VCaP (cell line): ENCODE results near the gene CMKLR1.

Experiments
- H3K27ac ChIP-seq: fragments of 450-650 bp; 2 replicates; pipeline ENCODE4 v1.5.1; 2017
- TF ChIP-seq, protein P1 (sequence below): fragments of 450-650 bp; conservative IDR thresholded peaks from 2 replicates; pipeline ENCODE4 v1.5.1; 2017; ENCODE audit warnings: mild to moderate bottlenecking, moderate library complexity

CMKLR1 gene

DNA sequence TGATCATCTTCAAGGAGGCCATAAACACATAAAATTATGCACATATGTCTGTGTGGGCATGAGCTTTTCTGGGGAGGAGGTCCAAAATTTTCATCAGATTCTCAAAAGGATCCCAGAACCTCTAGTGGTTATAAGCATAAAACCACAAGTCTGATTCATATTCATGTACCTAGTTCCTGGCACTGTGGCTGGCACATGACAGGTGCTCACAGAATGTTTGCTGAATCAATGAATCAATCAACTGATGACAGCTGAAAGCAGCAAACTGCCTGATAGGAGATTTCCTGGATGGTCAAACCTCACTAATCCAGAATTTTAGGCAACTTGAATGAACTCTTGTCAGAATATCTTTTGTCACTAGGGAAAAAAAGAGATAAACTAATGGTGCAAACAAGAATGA, 13.5 kb upstream of the CMKLR1 start:
- TF ChIP-seq, protein P1, sequence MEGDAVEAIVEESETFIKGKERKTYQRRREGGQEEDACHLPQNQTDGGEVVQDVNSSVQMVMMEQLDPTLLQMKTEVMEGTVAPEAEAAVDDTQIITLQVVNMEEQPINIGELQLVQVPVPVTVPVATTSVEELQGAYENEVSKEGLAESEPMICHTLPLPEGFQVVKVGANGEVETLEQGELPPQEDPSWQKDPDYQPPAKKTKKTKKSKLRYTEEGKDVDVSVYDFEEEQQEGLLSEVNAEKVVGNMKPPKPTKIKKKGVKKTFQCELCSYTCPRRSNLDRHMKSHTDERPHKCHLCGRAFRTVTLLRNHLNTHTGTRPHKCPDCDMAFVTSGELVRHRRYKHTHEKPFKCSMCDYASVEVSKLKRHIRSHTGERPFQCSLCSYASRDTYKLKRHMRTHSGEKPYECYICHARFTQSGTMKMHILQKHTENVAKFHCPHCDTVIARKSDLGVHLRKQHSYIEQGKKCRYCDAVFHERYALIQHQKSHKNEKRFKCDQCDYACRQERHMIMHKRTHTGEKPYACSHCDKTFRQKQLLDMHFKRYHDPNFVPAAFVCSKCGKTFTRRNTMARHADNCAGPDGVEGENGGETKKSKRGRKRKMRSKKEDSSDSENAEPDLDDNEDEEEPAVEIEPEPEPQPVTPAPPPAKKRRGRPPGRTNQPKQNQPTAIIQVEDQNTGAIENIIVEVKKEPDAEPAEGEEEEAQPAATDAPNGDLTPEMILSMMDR: no peak
- no peak overlapping the region for H3K27ac ChIP-seq

DNA sequence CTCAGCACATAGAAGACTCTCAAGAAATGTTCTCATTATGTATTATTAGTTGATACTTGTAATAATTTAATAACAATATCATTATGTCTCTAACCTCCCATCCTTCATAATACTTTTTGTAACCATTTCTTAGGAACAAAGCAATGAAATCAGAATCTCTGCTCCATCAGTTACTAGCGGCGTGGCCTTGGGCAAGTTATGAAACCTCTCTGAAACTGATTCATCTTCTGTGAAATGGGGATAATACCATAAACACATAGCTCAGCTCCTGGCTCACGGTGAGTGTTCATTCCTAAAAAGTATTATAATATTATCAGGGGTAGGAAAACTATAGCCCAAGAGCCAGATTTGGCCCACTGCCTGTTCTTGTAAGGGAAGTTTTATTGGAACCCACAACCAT, 11.4 kb upstream of the CMKLR1 start:
- no peak overlapping the region for H3K27ac ChIP-seq
- TF ChIP-seq, protein P1: no peak

DNA sequence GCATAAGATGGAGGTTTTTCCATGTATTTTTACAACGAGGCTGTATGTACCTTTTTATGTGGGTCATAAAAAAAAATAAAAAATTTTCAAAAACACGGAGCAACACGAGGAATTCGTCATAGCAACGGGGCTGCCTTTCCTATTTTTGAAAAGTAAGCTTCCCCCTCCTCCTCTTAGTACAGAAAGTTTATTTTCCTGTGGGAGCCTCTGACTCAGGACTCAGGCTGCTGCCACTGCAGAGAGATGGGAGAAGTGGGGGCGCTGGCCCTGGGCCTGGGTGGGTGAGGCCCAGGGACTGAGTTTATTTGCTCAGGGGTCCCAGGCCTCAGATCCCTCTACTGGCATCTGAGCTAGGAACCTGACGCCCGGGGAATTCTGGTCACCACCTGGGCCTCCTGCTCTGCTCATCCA, 10.2 kb upstream of the CMKLR1 start:
- TF ChIP-seq, protein P1: no peak
- H3K27ac ChIP-seq: no peak overlapping the region

DNA sequence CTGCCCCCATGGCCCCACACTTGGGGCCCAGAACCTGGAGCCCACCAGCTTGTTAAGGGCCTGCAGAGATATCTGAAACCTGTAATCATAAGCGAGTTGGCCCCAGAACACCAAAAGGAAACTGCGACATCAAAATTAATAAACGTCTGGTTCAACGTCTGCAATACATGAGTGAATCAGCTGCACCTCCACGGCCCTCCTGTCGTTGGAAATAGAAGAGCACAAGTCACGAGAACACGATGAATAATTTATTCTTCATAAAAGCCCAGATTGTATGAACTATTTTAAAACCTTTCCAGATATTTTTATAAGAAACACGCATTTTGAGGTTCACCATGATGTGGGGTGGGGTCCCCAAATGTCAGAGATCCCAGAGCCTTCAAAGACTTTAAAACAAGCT, 9.7 kb upstream of the CMKLR1 start:
- no peak overlapping the region for H3K27ac ChIP-seq
- TF ChIP-seq, protein P1: no peak

DNA sequence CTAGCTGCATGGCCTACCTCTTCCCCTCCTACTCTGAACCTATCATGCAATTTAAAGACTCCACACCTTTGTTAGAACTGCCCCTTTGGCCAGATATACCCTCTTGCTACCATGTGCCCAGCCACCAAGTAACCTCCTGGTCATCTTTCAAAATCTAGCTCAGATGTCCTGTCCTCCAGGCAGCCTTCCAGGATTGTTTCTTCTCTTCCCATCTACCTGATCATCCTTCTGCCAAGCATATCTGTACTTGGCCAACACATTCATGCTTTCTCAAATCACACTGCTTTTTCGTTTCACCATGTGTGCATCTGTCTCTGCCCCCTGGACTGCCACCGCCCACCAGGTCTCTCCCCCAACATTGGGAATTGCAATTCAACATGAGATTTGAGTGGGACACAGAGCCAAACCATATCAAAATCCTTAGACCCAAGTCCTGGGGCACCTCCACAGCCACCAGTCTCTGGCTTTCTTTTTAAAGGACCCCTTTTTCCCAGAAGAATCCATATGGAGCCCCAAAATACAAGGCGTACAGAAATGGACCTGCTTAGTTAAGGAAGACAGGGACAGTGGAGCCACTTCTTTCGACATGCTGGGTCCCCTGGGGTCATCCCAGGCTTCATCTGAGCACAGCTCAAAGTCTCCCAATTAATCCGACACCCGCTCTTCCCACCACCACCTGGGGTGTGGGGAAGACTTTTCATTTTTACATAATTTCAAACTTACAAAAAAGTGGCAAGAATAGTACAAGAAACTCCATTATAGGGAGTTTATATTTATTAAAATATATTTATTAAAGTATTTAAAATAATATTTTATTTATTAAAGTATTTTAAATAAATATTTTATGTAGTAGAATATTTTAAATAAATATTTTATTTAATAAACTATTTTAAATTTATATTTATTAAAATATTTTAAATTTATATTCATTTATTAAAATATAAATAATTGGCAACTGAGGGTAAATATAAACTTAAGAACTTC, 7.9 kb upstream of the CMKLR1 start:
- TF ChIP-seq, protein P1: no peak
- no peak overlapping the region for H3K27ac ChIP-seq

DNA sequence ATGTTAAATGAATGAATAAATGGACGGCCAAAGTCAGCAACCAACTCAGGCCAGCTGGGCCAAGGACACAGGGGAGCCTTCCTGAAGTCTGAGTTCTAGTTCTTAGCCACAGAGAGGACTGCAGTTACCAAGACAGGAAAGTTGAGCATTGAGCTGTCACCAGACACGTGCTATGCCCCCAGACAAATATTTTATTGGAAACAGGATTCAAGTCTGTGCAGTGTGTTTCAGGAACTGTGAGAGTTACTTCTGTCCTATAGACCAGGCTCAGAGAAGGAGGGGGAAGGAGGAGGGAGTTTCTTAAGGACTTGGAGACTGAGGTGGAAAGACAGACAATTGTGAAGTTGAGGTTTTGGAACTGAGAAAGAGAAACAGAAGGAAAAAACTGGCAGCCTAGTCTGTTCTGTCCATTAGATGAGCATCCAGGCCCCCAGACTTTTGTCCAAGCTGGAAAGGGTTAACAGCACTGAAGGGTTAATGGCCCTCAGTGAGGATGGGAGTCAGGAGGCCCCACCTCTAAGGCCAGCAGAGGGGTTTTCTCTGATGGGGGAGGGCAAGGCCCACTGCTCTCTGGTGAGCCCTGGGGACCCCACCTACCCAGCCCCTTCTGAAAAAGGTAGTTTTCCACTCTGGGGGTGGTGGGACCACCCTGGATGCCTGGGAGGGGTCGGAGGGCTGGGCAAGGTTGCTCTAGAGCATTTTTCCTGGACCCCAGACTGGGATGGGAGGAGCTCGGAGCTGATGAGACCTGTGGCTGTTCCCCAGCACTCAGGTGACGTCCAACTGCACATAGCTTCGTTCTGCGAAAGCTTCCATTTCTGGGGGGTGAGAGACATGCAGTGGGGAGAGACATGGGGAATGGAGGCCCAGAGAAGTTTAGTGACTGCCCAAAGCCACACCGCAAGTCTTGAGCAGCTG, 6.9 kb upstream of the CMKLR1 start:
- H3K27ac ChIP-seq: no peak overlapping the region
- TF ChIP-seq, protein P1: no peak

DNA sequence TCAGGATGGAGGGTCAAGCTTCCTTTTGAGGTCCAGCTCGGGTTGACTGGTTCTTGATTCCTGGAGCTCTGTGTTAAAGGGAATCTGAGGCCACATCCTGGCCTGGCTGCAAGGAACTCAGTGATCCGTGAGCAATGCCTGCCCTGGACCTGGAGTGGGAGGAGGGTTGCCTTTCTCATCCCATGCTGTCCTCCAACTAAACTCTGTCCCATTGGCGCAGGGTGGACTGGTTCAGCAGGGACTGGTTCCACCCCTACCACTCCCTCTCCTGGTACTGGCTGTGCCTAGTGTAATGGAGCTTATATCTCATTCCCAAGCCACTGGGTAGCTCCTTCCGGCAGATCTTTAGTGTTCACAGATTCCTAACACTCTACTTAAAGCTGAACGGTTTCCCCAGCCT, 3.9 kb upstream of the CMKLR1 start:
- TF ChIP-seq, protein P1: no peak
- no peak overlapping the region for H3K27ac ChIP-seq
